Measurements from ENCODE around the gene LYVE1. TPM values are rescaled to one million over a fixed set of nuclear protein-coding genes. Genes with fewer than 3 reads are reported as not detected.

Gene LYVE1
- polyA plus RNA-seq, 2 of the 4 experiments (the other 2 are of a cell fraction): 0.04 TPM; not detected in 1

GRCh38 chr11:10518123-10518522 lies 50.3 kb downstream of the LYVE1 start:
- Histone ChIP-seq H3K27ac (no peak overlapping the region), H3K4me2 (no peak overlapping the region), H3K4me1 (peaks cover 11% of the 10 kb centered on the region), H3K4me3 (no peak overlapping the region), H3K9me3 (no peaks in the 10 kb centered on the region)
- TF ChIP-seq SREBF2 (IDR thresholded peaks at IDR 0.05): no peak
- no peak for TF ChIP-seq HEYL (CRISPR knock-in tag; IDR thresholded peaks at IDR 0.05)
- no peak for TF ChIP-seq JUN (IDR thresholded peaks at IDR 0.05)
- TF ChIP-seq HOXB13 (CRISPR knock-in tag; IDR thresholded peaks at IDR 0.05; ENCODE audit: low read depth): no peak
- no peak for TF ChIP-seq POLR2AphosphoS2 (conservative IDR thresholded peaks at IDR 0.05; ENCODE audit: low read length)
- TF ChIP-seq EHF (CRISPR knock-in tag; IDR thresholded peaks at IDR 0.05): no peak
- no peak for TF ChIP-seq KDM5A (IDR thresholded peaks at IDR 0.05)
- TF ChIP-seq CTCF (IDR thresholded peaks at IDR 0.05): no peak
- no peak for TF ChIP-seq HES2 (IDR thresholded peaks at IDR 0.05)
- DNase-seq (ENCODE audit: low read depth in 1 of 2, low spot score in 1 of 2) (no peak), FAIRE-seq (no peak), ATAC-seq (no peak)
- ChIA-PET POLR2A (no interaction called here), CTCF (interaction anchor here (0.8 to 1.9 kb wide), 4 partner anchors 10 to 217 kb away, joined by 3 to 5 read pairs (median 3); partner anchors contain the start of gene RNF141)

GRCh38 chr11:10515418-10515817 lies 53.0 kb downstream of the LYVE1 start:
- Histone ChIP-seq H3K4me3 (no peak overlapping the region), H3K27ac (no peak overlapping the region), H3K9me3 (no peaks in the 10 kb centered on the region), H3K4me2 (no peak overlapping the region), H3K4me1 (peaks cover 11% of the 10 kb centered on the region)
- DNase-seq (ENCODE audit: low read depth in 1 of 2, low spot score in 1 of 2) (no peak), ATAC-seq (no peak), FAIRE-seq (no peak)
- 94% methylated on average over 3 of the region's 3 CpGs for WGBS (ENCODE audit: missing lambda C conversion rate)
- ChIA-PET POLR2A (no interaction called here), CTCF (interaction anchor here (0.7 to 7.3 kb wide), 9 partner anchors 16 to 223 kb away, joined by 3 to 51 read pairs (median 5); partner anchors contain the start of gene RNF141)
- TF ChIP-seq JUN (IDR thresholded peaks at IDR 0.05) (no peak), HES2 (IDR thresholded peaks at IDR 0.05) (no peak), BCL3 (IDR thresholded peaks at IDR 0.05) (no peak), MAFK (IDR thresholded peaks at IDR 0.05; ENCODE audit: partially characterized antibody) (peak; percentile 25)

GRCh38 chr11:10514709-10515108 lies 53.8 kb downstream of the LYVE1 start:
- POLR2A ChIA-PET: no interaction called here
- CTCF ChIA-PET: interaction anchor here (0.6 to 7.3 kb wide), 21 partner anchors 9 to 227 kb away, joined by 3 to 51 read pairs (median 4); partner anchors contain the start of gene AMPD3
- whole genome bisulfite sequencing (ENCODE audit: missing lambda C conversion rate): 89% methylated on average over 2 of the region's 2 CpGs
- DNase-seq (ENCODE audit: low read depth in 1 of 2, low spot score in 1 of 2) (no peak), FAIRE-seq (peak; percentile 32), ATAC-seq (no peak)
- Histone ChIP-seq H3K9me3 (no peaks in the 10 kb centered on the region), H3K27ac (no peak overlapping the region), H3K4me2 (no peak overlapping the region), H3K4me3 (no peak overlapping the region), H3K4me1 (peaks cover 11% of the 10 kb centered on the region)
- TF ChIP-seq MAX (IDR thresholded peaks at IDR 0.05): no peak
- no peak for TF ChIP-seq MAZ (IDR thresholded peaks at IDR 0.05; ENCODE audit: borderline replicate concordance, low read depth, low read length)
- no peak for TF ChIP-seq REST (IDR thresholded peaks at IDR 0.05)
- TF ChIP-seq CEBPB (IDR thresholded peaks at IDR 0.05): no peak
- no peak for TF ChIP-seq FOSB (CRISPR knock-in tag; IDR thresholded peaks at IDR 0.05)
- TF ChIP-seq EHF (CRISPR knock-in tag; IDR thresholded peaks at IDR 0.05): no peak
- TF ChIP-seq ELK1 (IDR thresholded peaks at IDR 0.05; ENCODE audit: low read depth, low read length): no peak
- no peak for TF ChIP-seq RARB (CRISPR knock-in tag; IDR thresholded peaks at IDR 0.05)
